NK-92 (cell line): ENCODE results near the gene ANKRD33B.
"Not testable (repeated sequence)": the region's sequence is repeated elsewhere in the genome, so short reads cannot be mapped to it uniquely, and the experiment has no call there.

ENCODE experiments used
- DNase-seq: peaks from one replicate; lab custom pipeline; 2025; ENCODE audit not compliant: unreplicated experiment; lab: John Stamatoyannopoulos, UW

The ANKRD33B gene

DNA sequence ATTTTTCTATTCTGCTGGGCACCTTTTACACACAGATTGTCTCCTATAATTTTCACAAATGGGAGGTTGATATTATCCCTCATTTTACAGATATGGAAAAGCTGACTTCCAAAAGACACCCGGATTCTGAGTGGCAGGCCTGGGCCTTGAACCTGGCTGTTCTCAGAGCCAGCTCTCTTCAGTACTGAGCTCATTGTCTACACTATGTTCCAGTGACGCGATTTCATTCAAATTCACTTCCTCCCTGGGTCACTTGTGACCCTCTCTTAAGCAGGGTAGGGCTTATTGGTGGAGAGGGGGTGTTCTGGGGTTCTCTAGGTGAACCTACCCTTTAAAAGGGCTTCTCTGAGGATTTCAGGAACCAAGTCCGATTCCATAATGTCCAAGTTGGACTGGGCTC lies 70.2 kb downstream of the ANKRD33B start:
- no peak for DNase-seq

DNA sequence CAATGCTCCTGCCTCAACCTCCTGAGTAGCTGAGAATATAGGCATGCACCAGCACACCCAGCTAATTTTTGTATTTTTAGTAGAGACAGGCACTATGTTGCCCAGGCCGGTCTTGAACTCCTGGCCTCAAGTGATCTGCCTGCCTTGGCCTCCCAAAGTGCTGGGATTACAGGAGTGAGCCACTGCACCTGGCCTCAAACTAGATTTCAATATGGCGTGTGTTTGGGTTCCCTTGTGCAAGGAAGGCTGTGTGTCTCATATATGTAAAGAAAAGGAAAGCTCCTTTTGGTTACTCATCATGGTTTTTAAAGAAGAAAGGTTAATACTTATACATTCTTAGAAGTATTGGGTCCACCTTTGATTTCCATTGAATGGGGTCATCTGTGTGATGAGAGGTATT lies 70.7 kb downstream of the ANKRD33B start:
- DNase-seq, result no peak

DNA sequence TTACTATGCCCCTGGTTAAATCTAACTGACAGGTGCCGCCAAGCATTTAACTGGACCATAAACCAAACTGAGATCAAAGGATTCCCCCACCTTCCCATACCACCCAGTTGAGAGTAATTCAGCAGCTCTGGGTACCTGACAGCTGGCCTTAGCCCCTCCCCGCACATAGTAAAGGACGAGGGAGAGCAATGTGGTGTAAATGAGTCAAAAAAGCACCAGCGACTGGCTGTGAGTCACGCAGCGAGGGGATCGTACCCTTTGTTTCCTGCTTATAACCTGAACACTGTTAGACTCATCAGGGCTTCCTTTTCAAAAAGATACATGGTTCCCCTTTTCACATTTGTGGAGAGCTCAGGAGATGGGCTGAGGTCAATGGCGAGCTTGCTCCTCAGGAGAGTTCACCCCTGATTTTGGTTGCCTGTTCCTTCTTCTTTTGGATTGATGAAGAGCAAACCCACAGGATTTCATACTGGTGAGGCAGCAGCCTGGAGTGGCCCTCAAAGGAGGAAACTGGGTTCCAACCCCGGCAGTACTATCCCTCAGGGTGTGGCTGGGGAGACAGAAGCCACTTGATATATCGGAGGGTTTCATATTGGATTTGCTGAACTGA lies 71.5 kb downstream of the ANKRD33B start:
- DNase-seq, result no peak

DNA sequence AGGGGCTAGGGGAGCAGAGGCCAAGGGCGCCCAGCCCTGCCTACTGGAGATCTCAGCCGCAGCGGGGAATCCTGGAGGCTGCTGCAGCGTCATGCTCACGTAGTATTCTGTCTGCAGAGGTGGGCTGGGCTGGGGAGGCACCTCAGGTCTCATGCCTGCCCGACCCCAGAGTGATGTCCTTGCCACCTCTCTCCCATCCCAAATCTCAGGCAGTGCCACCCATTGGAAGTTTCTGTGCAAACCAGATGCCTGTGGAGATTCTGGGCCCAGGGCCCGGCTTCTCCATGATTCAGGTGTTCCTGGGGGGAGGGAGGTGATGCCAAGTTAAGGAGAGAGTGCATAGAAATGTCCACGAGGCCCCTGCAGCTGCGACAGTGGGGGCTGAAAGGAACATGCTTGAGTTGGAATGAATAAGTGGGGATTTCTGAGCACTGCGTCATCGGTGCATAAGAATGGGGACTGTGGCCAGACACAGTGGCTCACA lies 72.0 kb downstream of the ANKRD33B start:
- DNase-seq, result no peak

DNA sequence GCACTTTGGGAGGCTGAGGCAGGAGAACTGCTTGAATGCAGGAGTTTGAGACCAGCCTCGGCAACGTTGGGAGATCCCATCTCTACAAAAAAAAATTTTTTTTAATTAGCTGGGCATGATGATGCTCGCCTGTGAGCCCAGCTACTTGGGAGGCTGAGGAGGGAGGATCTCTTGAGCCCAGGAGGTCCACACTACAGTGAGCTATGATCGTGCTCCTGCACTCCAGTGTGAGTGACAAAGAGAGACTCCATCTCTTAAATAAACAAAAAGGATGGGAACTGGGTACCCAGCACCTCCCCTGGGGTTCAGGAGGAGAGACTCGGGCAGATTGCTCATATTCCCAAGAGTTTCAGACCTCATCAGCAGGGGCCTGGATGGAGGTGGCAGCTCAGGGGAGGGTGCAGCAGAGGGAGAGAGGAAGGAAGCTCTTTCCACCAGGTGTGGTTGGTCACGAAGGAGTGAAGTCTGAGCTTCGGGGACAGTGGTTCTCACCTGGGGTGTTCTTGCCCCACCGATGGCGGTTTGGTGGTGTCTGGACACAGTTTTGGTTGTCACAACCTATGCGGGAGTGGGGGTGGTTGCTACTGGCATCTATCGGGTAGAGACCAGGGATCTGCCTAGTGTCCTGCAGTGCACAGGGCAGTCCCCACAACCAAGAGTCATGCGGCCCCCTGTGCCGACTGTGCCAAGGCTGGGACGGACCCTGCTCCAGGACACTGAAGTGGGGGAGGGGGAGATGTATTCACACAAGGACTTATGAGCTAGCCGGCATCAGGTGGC lies 72.7 kb downstream of the ANKRD33B start:
- no peak for DNase-seq

DNA sequence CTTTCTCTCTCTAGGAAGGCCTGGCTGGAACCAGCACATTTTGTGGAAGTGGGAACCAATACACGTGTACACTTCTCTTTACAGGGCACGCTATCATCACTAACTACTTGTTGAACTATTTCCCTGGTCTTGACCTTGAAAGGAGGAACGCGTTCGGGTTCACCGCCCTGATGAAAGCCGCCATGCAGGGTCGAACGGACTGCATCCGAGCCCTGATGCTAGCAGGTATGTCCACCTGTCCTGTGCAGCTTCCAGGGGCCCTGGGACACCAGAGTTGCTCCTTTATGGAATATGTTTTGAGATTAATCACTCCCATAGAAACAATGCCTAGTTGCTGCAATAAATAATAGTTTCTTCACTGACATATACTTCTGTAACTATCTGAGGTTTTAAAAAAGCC lies 74.1 kb downstream of the ANKRD33B start:
- no peak for DNase-seq

DNA sequence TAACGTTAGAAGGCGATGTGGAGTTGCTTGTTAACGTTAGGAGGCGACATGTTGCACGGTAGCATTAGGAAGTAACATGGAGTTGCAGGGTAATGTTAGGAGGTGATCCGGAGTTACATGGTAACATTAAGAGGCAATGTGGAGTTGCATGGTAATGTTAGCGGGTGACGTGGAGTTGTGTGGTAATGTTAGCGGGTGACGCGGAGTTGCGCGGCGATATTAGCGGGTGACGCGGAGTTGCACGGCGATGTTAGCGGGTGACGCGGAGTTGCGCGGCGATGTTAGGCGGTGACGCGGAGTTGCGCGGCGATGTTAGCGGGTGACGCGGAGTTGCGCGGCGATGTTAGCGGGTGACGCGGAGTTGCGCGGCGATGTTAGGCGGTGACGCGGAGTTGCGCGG lies 74.9 kb downstream of the ANKRD33B start:
- not testable (repeated sequence) for DNase-seq

DNA sequence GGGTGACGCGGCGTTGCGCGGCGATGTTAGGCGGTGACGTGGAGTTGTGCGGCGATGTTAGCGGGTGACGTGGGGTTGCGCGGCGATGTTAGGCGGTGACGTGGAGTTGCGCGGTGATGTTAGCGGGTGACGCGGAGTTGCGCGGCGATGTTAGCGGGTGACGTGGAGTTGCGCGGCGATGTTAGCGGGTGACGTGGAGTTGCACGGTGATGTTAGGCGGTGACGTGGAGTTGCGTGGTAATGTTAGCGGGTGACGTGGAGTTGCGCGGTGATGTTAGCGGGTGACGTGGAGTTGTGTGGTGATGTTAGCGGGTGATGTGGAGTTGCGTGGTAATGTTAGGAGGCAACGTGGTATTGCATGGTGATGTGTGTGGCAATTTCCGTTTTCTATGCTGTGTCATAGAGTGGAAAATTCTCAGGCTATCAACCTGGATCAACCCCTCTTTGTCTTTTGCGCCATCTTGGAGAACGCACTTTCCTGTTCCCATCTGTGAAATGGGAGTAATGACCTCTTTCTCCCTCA lies 76.0 kb downstream of the ANKRD33B start:
- no peak for DNase-seq

DNA sequence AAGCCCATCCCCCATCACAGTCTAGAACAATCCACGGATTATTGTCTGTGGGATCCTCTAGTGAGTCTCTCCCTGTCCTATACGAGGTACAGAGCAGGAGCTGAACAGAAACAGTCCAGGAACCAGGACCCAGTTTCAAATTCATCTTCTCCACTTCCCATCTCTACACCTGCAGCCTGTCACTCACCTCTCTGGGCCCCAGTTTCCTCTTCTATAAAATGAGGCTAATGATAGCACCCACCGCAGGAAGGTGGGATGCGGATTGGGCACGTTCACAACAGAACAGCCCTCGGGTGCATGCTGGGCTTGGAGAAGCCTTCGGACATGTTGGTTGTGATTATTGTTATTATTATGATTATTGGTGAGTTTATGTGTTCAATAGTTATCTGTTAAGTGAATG lies 78.5 kb downstream of the ANKRD33B start:
- no peak for DNase-seq

DNA sequence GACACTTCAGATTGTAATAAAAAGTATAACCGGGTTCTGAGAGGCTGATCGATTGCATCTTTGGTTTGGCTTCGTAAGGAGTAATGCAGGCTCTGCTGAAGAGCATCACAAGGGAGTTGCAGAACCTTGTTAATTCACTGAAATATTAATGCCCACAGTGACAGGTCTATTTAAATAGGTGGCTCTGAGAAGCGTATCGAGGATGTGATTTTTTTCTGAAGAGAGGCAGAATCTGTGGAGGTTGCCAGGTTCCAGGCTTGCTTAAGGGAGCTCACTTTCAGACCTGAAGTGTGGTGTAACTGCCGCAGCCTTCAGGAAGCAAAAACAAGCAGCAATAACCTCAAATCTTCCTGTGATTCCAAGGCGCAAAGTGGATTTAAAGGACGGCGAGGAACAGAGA lies 80.3 kb downstream of the ANKRD33B start:
- DNase-seq, result no peak

DNA sequence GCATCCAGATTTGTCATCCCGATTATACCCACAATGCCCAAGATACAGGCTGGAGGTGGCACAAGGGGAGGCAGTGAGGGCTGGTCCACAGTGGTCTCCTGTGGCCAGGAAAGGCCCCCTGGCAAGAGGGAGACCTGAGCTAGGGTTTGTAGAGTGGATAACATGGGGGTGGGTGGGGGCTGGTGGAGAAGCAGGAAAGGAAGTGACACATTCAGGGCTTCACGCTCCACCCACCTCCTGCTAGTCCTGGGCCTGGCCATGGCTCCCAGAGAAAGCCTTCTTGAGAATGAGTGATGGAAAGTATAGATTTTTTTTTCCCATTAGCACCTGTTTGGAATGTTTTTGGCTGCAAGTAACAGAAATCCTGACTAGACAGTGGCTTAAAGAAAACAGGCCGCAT lies 81.3 kb downstream of the ANKRD33B start:
- DNase-seq, result no peak

DNA sequence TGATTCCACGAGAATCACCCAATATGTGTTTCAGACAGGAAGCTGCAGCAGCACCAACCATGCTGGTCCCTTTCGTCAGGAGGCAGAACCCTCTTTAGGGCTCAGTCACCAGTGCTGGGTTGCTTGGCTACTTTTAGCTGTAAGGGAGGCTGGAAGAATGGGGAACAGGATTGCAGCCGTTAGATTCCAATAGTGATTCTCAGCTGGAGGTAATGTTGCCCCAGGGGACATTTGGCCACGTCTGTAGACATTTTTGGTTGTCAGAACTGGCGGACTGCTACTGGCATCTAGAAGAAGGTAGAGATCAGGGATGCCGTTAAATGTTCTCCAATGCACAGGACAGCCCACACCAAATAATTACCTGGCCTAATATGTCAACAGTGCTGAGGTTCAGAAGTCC lies 81.8 kb downstream of the ANKRD33B start:
- DNase-seq, result no peak

DNA sequence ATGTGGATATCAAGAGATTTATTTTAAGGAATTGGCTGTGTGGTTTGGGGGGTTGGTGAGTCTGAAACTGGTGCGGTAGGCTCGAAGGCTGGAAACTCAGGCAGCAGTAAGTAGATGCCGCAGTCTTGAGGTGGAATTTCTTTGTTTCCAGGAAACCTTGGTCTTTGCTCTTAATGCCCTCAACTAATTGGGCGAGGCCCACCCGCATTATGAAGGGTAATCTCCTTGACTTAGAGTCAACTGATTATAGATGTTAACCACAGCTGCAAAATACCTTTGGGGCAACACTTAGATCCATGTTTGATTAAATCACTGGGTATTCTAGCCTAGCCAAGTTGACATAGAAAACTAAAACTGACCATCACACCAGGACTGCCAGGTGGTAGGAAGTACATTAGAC lies 83.8 kb downstream of the ANKRD33B start:
- DNase-seq, result no peak

DNA sequence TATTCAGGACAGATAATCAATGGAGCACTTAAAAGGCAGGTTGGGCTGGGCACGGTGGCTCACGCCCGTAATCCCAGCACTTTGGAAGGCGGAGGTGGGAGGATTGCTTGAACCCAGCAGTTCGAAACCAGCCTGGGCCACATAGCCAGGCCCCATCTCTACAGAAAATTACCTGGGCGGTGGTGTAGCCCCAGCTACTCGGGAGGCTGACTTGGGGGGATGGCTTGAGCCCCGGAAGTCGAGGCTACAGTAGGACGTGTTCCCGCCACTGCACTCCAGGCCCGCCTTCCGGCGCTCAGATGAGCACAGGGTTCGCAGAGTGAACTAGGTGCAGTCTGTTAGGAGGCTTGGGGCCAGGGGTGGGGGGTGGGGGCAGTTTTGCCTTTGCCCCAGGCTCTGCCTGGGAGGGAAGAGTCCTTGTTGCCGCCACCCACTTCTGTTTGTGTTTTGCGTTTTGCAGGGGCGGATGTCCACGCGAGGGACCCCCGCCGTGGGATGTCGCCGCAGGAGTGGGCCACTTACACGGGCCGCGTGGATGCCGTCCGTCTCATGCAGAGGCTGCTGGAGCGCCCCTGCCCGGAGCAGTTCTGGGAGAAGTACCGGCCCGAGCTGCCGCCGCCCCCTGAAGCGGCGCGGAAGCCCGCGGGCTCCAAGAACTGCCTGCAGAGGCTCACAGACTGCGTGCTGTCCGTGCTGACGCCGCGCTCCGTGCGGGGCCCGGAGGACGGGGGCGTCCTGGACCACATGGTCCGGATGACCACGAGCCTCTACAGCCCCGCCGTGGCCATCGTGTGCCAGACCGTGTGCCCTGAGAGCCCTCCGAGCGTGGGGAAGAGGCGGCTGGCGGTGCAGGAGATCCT lies 85.2 kb downstream of the ANKRD33B start:
- no peak for DNase-seq

DNA sequence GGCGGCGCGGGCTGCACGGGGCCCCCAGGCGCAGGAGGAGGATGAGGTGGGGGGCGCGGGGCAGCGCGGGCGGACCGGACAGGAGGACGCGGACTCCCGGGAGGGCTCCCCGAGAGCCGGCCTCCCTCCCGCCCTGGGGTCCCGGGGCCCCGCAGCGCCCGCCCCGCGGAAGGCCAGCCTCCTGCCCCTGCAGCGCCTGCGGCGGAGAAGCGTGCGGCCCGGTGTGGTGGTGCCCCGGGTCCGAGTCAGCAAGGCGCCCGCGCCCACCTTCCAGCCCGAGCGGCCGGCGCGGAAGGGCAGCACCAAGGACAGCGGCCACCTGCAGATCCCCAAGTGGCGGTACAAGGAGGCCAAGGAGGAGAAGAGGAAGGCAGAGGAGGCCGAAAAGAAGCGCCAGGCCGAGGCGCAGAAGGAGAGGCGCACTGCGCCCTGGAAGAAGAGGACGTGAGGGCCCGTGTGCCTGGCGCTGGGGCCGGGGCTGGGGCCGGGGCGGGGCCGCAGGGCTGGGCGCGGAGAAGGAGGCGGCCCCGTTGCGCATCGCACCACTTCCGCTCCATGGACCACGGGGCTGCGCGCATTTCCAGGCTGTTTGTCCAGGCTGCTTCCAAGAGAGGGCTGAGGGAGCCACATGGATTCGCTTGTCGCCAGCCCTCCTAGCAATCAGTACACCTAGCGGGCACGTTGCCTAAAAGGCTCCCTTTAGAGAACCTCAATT lies 86.0 kb downstream of the ANKRD33B start:
- DNase-seq, result no peak

DNA sequence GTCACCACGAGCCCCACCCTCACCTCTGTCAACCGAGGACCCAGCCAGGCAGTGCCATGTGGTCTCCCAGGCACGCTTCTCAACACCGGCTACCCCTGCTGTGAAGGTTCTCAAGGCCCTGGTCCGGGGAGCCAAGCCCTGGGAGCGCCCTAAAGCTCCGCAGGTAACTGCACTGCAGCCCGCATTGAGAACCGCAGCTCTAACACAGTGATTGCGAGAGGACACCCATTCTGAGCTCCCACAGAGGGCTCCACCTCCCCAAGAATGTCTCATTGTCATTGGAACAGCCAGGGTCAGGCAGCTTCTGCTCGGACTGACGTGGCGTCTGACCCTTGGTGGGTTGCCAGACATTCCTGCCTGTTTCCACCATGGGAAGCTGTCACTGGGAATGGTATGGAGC lies 88.3 kb downstream of the ANKRD33B start:
- DNase-seq, result no peak

DNA sequence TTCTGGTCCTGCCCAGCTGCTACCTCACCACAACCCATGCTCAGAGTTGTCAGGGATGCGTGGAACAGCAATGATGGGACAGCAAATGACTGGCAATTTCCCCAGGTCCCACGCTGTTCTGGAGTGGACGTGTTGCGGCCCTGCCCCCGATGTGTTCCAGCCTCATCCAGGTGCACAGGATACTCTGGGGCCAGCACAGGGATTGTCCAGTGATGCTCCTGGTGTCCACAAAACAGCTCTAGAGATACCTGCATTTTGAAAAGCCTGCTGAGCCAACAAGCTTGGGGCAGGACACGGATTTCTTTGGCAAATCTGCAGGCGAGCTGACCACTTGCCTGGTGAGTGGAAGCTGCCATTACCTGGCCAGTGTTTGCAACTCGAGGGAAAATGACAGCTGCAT lies 88.7 kb downstream of the ANKRD33B start:
- DNase-seq, result no peak

DNA sequence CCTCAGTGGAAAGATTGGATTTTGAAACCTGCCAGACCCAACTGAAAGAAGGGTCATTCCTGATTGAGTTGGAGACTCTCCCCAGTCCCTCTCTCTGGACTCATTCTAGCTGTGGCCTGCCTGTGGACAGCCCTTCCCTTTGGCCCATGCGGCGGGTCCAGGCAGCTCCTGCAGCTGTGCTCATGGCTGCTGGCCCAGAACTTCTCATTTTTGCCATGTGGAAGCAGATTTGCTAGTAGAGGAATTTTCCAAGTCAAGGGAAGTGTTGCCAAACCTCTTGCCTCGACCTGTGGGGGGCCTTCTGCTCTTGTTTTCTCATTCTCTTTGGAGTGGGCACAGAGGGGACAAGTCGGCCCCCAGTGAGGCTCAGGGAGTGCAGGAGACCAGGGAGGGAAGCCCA lies 89.2 kb downstream of the ANKRD33B start:
- no peak for DNase-seq

DNA sequence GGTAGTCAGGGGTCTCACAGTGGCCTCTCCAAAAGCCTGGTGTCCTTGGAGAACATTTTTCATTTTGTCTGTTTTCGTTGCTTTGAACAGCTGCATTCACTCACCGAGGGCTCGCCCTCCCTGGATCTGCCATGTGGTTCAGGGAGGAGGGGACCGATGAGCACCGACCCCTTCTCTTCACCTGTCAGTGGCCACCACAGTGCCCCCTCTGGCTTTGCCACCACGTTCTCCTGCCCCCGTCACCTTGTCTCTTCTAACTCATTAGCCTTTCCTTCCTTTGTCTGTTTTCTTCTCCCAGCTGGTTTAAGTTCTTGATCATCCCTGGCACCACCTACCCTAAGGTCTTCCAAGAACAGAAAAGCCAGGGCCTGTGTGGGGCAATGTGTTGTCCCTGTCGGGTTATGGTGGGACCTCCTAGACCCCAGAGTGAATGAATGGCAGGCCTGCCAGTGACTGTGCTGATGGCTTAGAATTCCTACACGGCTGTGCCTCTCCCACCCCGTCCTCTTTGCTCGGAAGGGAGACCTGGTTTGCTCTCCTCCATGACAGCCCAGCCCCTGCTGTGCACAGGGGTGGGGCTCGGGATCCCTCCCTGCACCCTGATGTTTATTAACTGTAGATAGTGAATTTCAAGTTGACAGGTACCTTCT lies 90.0 kb downstream of the ANKRD33B start:
- no peak for DNase-seq

DNA sequence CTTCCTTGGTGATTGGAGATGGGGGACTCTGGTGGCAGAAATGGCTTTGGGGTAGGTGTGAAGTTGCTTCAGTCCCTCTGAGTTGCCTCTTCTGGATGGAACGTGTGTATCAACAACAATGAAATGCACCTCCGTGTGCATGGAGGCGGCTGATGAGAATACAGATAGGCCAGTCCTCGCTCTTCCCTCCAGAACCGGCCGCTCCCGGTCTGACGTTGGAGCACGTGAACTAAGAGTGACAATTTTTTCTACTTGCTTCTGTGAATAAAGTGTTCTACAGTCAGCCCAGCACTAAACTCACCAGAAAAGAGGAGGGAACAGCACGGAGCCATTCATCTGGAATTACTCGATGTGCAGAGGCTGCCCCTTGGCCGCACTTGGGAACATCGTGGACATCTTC lies 90.7 kb downstream of the ANKRD33B start:
- no peak for DNase-seq
